ENCODE results near the gene RAG1. TPM values are rescaled to one million over a fixed set of nuclear protein-coding genes. Genes with fewer than 3 reads are reported as not detected.
"Not testable (repeated sequence)": the region's sequence is repeated elsewhere in the genome, so short reads cannot be mapped to it uniquely, and the experiment has no call there.

The RAG1 gene
- total RNA-seq, 2 experiments from 2014 or later: not detected

- H3K4me3 ChIP-seq (ENCODE audit: low read depth, low read length, poor library complexity, severe bottlenecking): no peak overlapping the region
- intact Hi-C loops (cut with micrococcal nuclease; ENCODE audit: unreplicated experiment): no loop called here
- no TSS peak for BruUV-seq (replicated peaks)
- H3K4me1 ChIP-seq (ENCODE audit: insufficient read depth, low read length, poor library complexity, severe bottlenecking): no peaks in the 10 kb centered on the region
- ChIA-PET POLR2A (no interaction called here), CTCF (ENCODE audit: unreplicated experiment) (no interaction called here)
- H2AFZ ChIP-seq (ENCODE audit: low read length): no peak overlapping the region
- DNase-seq (ENCODE audit: low spot score): no peak
- H3K9me2 ChIP-seq (ENCODE audit: insufficient read depth, low read length): no peaks in the 10 kb centered on the region
- H3K27ac ChIP-seq (ENCODE audit: low read depth, low read length, poor library complexity, severe bottlenecking): no peak overlapping the region
- H3K4me2 ChIP-seq (ENCODE audit: low read length): no peak overlapping the region
- H3K36me3 ChIP-seq (ENCODE audit: insufficient read depth, low read length): no peaks in the 10 kb centered on the region
- H4K20me1 ChIP-seq (ENCODE audit: insufficient read depth, low read length): no peaks in the 10 kb centered on the region
- H3K9me3 ChIP-seq (ENCODE audit: low read length): no peaks in the 10 kb centered on the region
- TF ChIP-seq CTCF (conservative IDR thresholded peaks at IDR 0.05; ENCODE audit: low read length) (no peak), EZH2phosphoT487 (IDR thresholded peaks at IDR 0.05; ENCODE audit: borderline replicate concordance, low read depth, low read length) (no peak)
- H3K79me2 ChIP-seq (ENCODE audit: insufficient read depth, low read depth, low read length): no peaks in the 10 kb centered on the region
Observed at GRCh38 chr11:36534276-36534840, 33.4 kb upstream of the RAG1 start.

- intact Hi-C loops (cut with micrococcal nuclease; ENCODE audit: unreplicated experiment): no loop called here
- ChIA-PET CTCF (ENCODE audit: unreplicated experiment) (no interaction called here), POLR2A (no interaction called here)
- peak; percentile 48 for DNase-seq (ENCODE audit: low spot score)
- H4K20me1 ChIP-seq (ENCODE audit: insufficient read depth, low read length): no peaks in the 10 kb centered on the region
- H3K9me2 ChIP-seq (ENCODE audit: insufficient read depth, low read length): no peaks in the 10 kb centered on the region
- H3K9me3 ChIP-seq (ENCODE audit: low read length): no peaks in the 10 kb centered on the region
- no TSS peak for BruUV-seq (replicated peaks)
- H3K79me2 ChIP-seq (ENCODE audit: insufficient read depth, low read depth, low read length): no peaks in the 10 kb centered on the region
- 0 out of 2 replicates have a peak overlapping the region, but pooled peaks have one; percentile 34 for H2AFZ ChIP-seq (ENCODE audit: low read length)
- no peak overlapping the region for H3K4me3 ChIP-seq (ENCODE audit: low read depth, low read length, poor library complexity, severe bottlenecking)
- H3K4me1 ChIP-seq (ENCODE audit: insufficient read depth, low read length, poor library complexity, severe bottlenecking): peaks cover 4% of the 10 kb centered on the region
- H3K4me2 ChIP-seq (ENCODE audit: low read length): no peak overlapping the region
- no peaks in the 10 kb centered on the region for H3K36me3 ChIP-seq (ENCODE audit: insufficient read depth, low read length)
- H3K27ac ChIP-seq (ENCODE audit: low read depth, low read length, poor library complexity, severe bottlenecking): no peak overlapping the region
- TF ChIP-seq CTCF (conservative IDR thresholded peaks at IDR 0.05; ENCODE audit: low read length) (peak; percentile 60), EZH2phosphoT487 (IDR thresholded peaks at IDR 0.05; ENCODE audit: borderline replicate concordance, low read depth, low read length) (no peak)
Observed at GRCh38 chr11:36540998-36541397, 26.8 kb upstream of the RAG1 start.

- no peaks in the 10 kb centered on the region for H3K9me3 ChIP-seq (ENCODE audit: low read length)
- DNase-seq (ENCODE audit: low spot score): no peak
- no peak overlapping the region for H3K4me3 ChIP-seq (ENCODE audit: low read depth, low read length, poor library complexity, severe bottlenecking)
- POLR2A ChIA-PET: no interaction called here
- no peaks in the 10 kb centered on the region for H4K20me1 ChIP-seq (ENCODE audit: insufficient read depth, low read length)
- TF ChIP-seq EZH2phosphoT487 (IDR thresholded peaks at IDR 0.05; ENCODE audit: borderline replicate concordance, low read depth, low read length): no peak
- TF ChIP-seq CTCF (conservative IDR thresholded peaks at IDR 0.05; ENCODE audit: low read length): no peak
- no peak overlapping the region for H3K4me2 ChIP-seq (ENCODE audit: low read length)
- no peak overlapping the region for H3K27ac ChIP-seq (ENCODE audit: low read depth, low read length, poor library complexity, severe bottlenecking)
- no peaks in the 10 kb centered on the region for H3K9me2 ChIP-seq (ENCODE audit: insufficient read depth, low read length)
- H3K36me3 ChIP-seq (ENCODE audit: insufficient read depth, low read length): no peaks in the 10 kb centered on the region
- intact Hi-C loops (cut with micrococcal nuclease; ENCODE audit: unreplicated experiment): no loop called here
- BruUV-seq (replicated peaks): no TSS peak
- H3K79me2 ChIP-seq (ENCODE audit: insufficient read depth, low read depth, low read length): no peaks in the 10 kb centered on the region
- H3K4me1 ChIP-seq (ENCODE audit: insufficient read depth, low read length, poor library complexity, severe bottlenecking): no peaks in the 10 kb centered on the region
- no peak overlapping the region for H2AFZ ChIP-seq (ENCODE audit: low read length)
- CTCF ChIA-PET (ENCODE audit: unreplicated experiment): no interaction called here
Observed at GRCh38 chr11:36550385-36551115, 17.3 kb upstream of the RAG1 start.

- H3K4me1 ChIP-seq (ENCODE audit: insufficient read depth, low read length, poor library complexity, severe bottlenecking); H3K36me3 ChIP-seq (ENCODE audit: insufficient read depth, low read length); CTCF ChIA-PET (ENCODE audit: unreplicated experiment); H3K9me2 ChIP-seq (ENCODE audit: insufficient read depth, low read length); BruUV-seq (replicated peaks); H3K4me2 ChIP-seq (ENCODE audit: low read length); POLR2A ChIA-PET; H3K79me2 ChIP-seq (ENCODE audit: insufficient read depth, low read depth, low read length); H3K4me3 ChIP-seq (ENCODE audit: low read depth, low read length, poor library complexity, severe bottlenecking); H4K20me1 ChIP-seq (ENCODE audit: insufficient read depth, low read length); H3K27ac ChIP-seq (ENCODE audit: low read depth, low read length, poor library complexity, severe bottlenecking); H3K9me3 ChIP-seq (ENCODE audit: low read length); intact Hi-C loops (cut with micrococcal nuclease; ENCODE audit: unreplicated experiment); DNase-seq (ENCODE audit: low spot score); H2AFZ ChIP-seq (ENCODE audit: low read length): not testable (repeated sequence)
Observed at GRCh38 chr11:36557390-36557789, 10.4 kb upstream of the RAG1 start.

Measured in OCI-LY7 (cell line).